Prostate gland (tissue), 2 donors: Measurements from ENCODE around the gene TBX10. TPM values are rescaled to one million over a fixed set of nuclear protein-coding genes. Genes with fewer than 3 reads are reported as not detected.

Source experiments
- DNase-seq: peaks from one replicate; pipeline ENCODE4 v3.0.0-alpha.2; 2019; ENCODE audit warnings: low spot score
- H3K27ac ChIP-seq, 2 donors: fragments of 200-600 bp; sonication (generic); 2 replicates each; pipeline ENCODE4 v1.5.1; 2017 to 2019
- H3K27me3 ChIP-seq: fragments of 200-600 bp; sonication (generic); replicated peaks from 2 replicates; pipeline ENCODE4 v1.5.1; 2019; ENCODE audit not compliant: insufficient read depth
- H3K36me3 ChIP-seq, 2 donors: fragments of 200-600 bp; sonication (generic); 1 replicate in 1 of 2; 2 replicates in 1 of 2; pipeline versions ENCODE4 v1.5.1 to v1.8.1; 2017 to 2019
- H3K4me1 ChIP-seq: fragments of 200-600 bp; sonication (generic); replicated peaks from 2 replicates; pipeline ENCODE4 v1.5.1; 2019
- H3K4me3 ChIP-seq, 2 donors: fragments of 200-600 bp; sonication (generic); 2 replicates each; pipeline ENCODE4 v1.5.1; 2017 to 2019
- H3K9me3 ChIP-seq: fragments of 200-600 bp; sonication (generic); 2 replicates; pipeline ENCODE4 v1.5.1; 2017
- CTCF ChIP-seq, 4 experiments: fragments of 200-600 bp in 2 of 4; fragments of 450-650 bp in 2 of 4; sonication (generic) in 2 of 4; IDR thresholded peaks; 1 replicate in 3 of 4; 2 replicates in 1 of 4; pipeline ENCODE4 v1.5.1; 2016 to 2019; ENCODE audit warnings: antibody characterized with exemption in 4 of 4, mild to moderate bottlenecking in 2 of 4, moderate library complexity in 2 of 4
- POLR2A ChIP-seq: fragments of 450-650 bp; IDR thresholded peaks from one replicate; pipeline ENCODE4 v1.6.1; 2016; ENCODE audit warnings: antibody characterized with exemption, mild to moderate bottlenecking
- POLR2AphosphoS5 ChIP-seq: sonication (generic); formaldehyde crosslinking; IDR thresholded peaks from one replicate; pipeline ENCODE4 v1.6.1; 2017; ENCODE audit warnings: antibody characterized with exemption
- WGBS: methylation state at CpG from one replicate; pipeline ENCODE4 v1.1.5; 2018; 5-methylcytosine and 5-hydroxymethylcytosine counted together
- intact Hi-C: fragments of 100-400 bp; cut with DNase I; formaldehyde crosslinking; loops from one replicate; pipeline ENCODE4 v1.14.2; 2022
- total RNA-seq, 2 donors: library from RNA; depleted of rRNA; stranded (reverse); fragments of >200 nt; gene quantifications; one replicate each; pipeline ENCODE4 v1.1.0, GENCODE V29; 2016

Gene TBX10
- total RNA-seq, 2 donors from 2014 or later = not detected

DNA sequence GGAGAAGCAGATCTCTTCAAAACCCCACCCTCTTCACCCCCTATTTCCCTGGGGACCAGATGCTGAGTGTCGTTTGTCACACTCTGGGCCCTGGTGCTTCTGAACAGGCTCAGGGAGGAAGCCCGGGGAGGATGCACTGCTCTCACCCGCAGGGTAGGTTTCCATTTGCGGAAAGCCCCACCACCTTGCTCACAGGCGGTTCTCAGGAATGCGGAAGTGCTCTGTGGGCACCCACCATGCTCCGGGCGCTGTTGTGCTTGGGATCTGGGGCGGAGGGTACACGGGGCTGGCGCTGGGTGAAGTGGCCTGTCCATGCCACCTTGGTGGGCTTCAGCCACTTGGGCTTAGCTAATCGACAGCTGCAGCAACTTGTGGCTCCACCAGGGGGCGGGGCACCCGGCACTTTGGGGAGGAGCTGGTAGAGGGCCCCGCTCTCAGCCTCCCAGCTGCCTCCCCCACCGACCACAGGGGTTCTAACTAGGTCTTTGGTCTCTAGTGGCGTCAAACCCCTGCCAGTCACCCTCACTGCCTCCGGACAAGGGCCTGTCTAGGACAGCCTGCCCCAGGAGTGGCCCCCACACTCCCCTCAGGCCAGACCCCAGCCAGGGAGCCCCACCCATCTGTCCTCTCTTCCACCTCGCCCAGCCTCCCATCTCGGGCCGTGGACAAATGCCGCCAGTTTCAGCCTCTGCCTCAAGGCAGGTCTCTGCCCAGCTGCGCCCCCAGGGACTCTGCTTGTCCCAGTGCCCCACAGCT lies 25.4 kb downstream of the TBX10 start:
- DNase-seq = no peak
- Histone ChIP-seq H3K9me3 (no peaks in the 10 kb centered on the region), H3K27me3 (no peaks in the 10 kb centered on the region), H3K4me1 (no peaks in the 10 kb centered on the region), H3K27ac (peak overlapping the region; percentile 0 to 51), H3K36me3 (peaks cover 0 to 5% of the 10 kb centered on the region in 2 donors), H3K4me3 (peak overlapping the region; percentile 9 to 28)
- 14% methylated on average over 22 of the region's 23 CpGs for WGBS
- intact Hi-C loops = no loop called here
- TF ChIP-seq POLR2A (peak; percentile 22), CTCF (IDR thresholded peaks at IDR 0.05) (peak; percentile 20 to 66 (median 48)), POLR2AphosphoS5 (peak; percentile 29)

GRCh38 chr11:67613313-67613959 lies 26.1 kb downstream of the TBX10 start:
- Histone ChIP-seq H3K27me3 (no peaks in the 10 kb centered on the region), H3K4me3 (no peak overlapping the region), H3K27ac (peak overlapping the region; percentile 0 to 51), H3K9me3 (no peaks in the 10 kb centered on the region), H3K36me3 (peaks cover 7 to 9% of the 10 kb centered on the region in 2 donors), H3K4me1 (no peaks in the 10 kb centered on the region)
- TF ChIP-seq CTCF (IDR thresholded peaks at IDR 0.05) (no peak), POLR2A (no peak)
- no peak for DNase-seq
- whole genome bisulfite sequencing = 83% methylated on average over 17 of the region's 17 CpGs
- intact Hi-C loops = no loop called here

- no peak for DNase-seq
- H3K27me3 ChIP-seq = no peaks in the 10 kb centered on the region
- peaks cover 2% of the 10 kb centered on the region for H3K4me1 ChIP-seq
- peaks cover 7 to 9% of the 10 kb centered on the region in 2 donors for H3K36me3 ChIP-seq
- TF ChIP-seq POLR2AphosphoS5 (no peak), POLR2A (no peak), CTCF (IDR thresholded peaks at IDR 0.05) (no peak)
- WGBS = 90% methylated on average over 12 of the region's 13 CpGs
- H3K4me3 ChIP-seq = no peak overlapping the region
- H3K27ac ChIP-seq = no peak overlapping the region
- intact Hi-C loops = no loop called here
- no peaks in the 10 kb centered on the region for H3K9me3 ChIP-seq
Observed at GRCh38 chr11:67612751-67613150, 26.8 kb downstream of the TBX10 start.

GRCh38 chr11:67611704-67612587 lies 27.6 kb downstream of the TBX10 start:
- H3K27ac ChIP-seq = no peak overlapping the region
- H3K36me3 ChIP-seq = peaks cover 7 to 9% of the 10 kb centered on the region in 2 donors
- no peaks in the 10 kb centered on the region for H3K9me3 ChIP-seq
- peaks cover 8% of the 10 kb centered on the region for H3K4me1 ChIP-seq
- H3K4me3 ChIP-seq = no peak overlapping the region
- intact Hi-C loops = no loop called here
- DNase-seq = no peak
- no peaks in the 10 kb centered on the region for H3K27me3 ChIP-seq
- TF ChIP-seq POLR2A = no peak
- TF ChIP-seq CTCF (IDR thresholded peaks at IDR 0.05) = no peak
- TF ChIP-seq POLR2AphosphoS5 = no peak
- 87% methylated on average over 35 of the region's 37 CpGs for WGBS
